Placental epithelial cell (primary cell): ENCODE measurements around the gene CPNE5. TPM values are rescaled to one million over a fixed set of nuclear protein-coding genes. Genes with fewer than 3 reads are reported as not detected.

ENCODE experiments used
- total RNA-seq: library from RNA; depleted of rRNA; stranded (reverse); fragments of >200 nt; gene quantifications from 2 replicates; pipeline ENCODE4 v1.2.3, GENCODE V29; 2012

CPNE5 gene
- total RNA-seq: not detected in 2 replicates

GRCh38 chr6:36838896-36839748 lies at the start of gene CPNE5:
CPNE5 (minus strand) TSS chr6:36839444; CDS start chr6:36839377, 67 bp downstream.

GRCh38 chr6:36885461-36886401 lies 46.5 kb upstream of the CPNE5 start, which contains the start of gene C6orf89:
C6orf89 (plus strand) TSS chr6:36885952; CDS start chr6:36899445, 13,493 bp downstream.

GRCh38 chr6:36874443-36875249 lies 35.4 kb upstream of the CPNE5 start, which contains the start of gene PPIL1:
PPIL1 (minus strand) TSS chr6:36874803; CDS start chr6:36874772, 31 bp downstream.

GRCh38 chr6:36697481-36697903 lies 141.8 kb downstream of the CPNE5 start, which contains the start of gene RAB44:
RAB44 (plus strand) TSS chr6:36697826; CDS start chr6:36704236, 6,410 bp downstream.

Other genes starting within 250 kb of the CPNE5 start
- 188 and 217 TPM in 2 replicates for gene SRSF3, start 245.1 kb downstream of the CPNE5 start, total RNA-seq
- 183 and 340 TPM in 2 replicates for gene CDKN1A, start 160.7 kb downstream of the CPNE5 start, total RNA-seq
- gene RAB44, start 141.6 kb downstream of the CPNE5 start, total RNA-seq: 0.11 TPM in 1 of 2 replicates, not detected in the other
- 15.3 and 33.9 TPM in 2 replicates for gene PPIL1, start 35.4 kb upstream of the CPNE5 start, total RNA-seq
- 29.8 and 47.4 TPM in 2 replicates for gene C6orf89, start 46.5 kb upstream of the CPNE5 start, total RNA-seq
- not detected in 2 replicates for gene PI16, start 115.3 kb upstream of the CPNE5 start, total RNA-seq
- 155 and 174 TPM in 2 replicates for gene MTCH1, start 146.8 kb upstream of the CPNE5 start, total RNA-seq
- gene FGD2, start 166.2 kb upstream of the CPNE5 start, total RNA-seq: under 0.01 TPM in 1 of 2 replicates, not detected in the other